ENCODE results near the gene LAMA5. TPM values are rescaled to one million over a fixed set of nuclear protein-coding genes. Genes with fewer than 3 reads are reported as not detected.

Gene LAMA5
- total and polyA plus RNA-seq, 4 donors = 116 to 315 (median 244) TPM

GRCh38 chr20:62297449-62298227, 69.5 kb downstream of the LAMA5 start:
- ATAC-seq (ENCODE audit: insufficient read depth, low FRiP score) (no peak), DNase-seq (no peak)
- no peaks in the 10 kb centered on the region for H3K9me3 ChIP-seq (ENCODE audit: control insufficient read depth in 4 of 4, insufficient read depth in 3 of 4, low read length in 3 of 4)
- H3K4me1 ChIP-seq (ENCODE audit: control insufficient read depth in 5 of 5, insufficient read depth in 5 of 5, low read length in 5 of 5) = no peaks in the 10 kb centered on the region
- H3K4me3 ChIP-seq = no peak overlapping the region
- no peak overlapping the region for H3K27ac ChIP-seq (ENCODE audit: low read depth in 1 of 2, low read length in 1 of 2)
- WGBS, 2 donors = 90 to 91% methylated on average over 29 of the region's 29 CpGs
- no peak overlapping the region for H3K9ac ChIP-seq (ENCODE audit: insufficient read depth in 1 of 2, low read length in 2 of 2)
- TF ChIP-seq CTCF (IDR thresholded peaks at IDR 0.05; ENCODE audit: control extremely low read depth, extremely low read depth) = no peak
- peaks cover 0 to 26% (median 15%) of the 10 kb centered on the region in 4 donors for H3K36me3 ChIP-seq (ENCODE audit: control insufficient read depth in 4 of 4, insufficient read depth in 4 of 4, low read length in 4 of 4)
- H3K27me3 ChIP-seq (ENCODE audit: control insufficient read depth in 3 of 3, insufficient read depth in 3 of 3, low read length in 2 of 3) = no peaks in the 10 kb centered on the region

- no peak for TF ChIP-seq CTCF (IDR thresholded peaks at IDR 0.05; ENCODE audit: control extremely low read depth, extremely low read depth)
- Histone ChIP-seq H3K4me1 (ENCODE audit: control insufficient read depth in 5 of 5, insufficient read depth in 5 of 5, low read length in 5 of 5) (no peaks in the 10 kb centered on the region), H3K4me3 (no peak overlapping the region), H3K9ac (ENCODE audit: insufficient read depth in 1 of 2, low read length in 2 of 2) (no peak overlapping the region), H3K27me3 (ENCODE audit: control insufficient read depth in 3 of 3, insufficient read depth in 3 of 3, low read length in 2 of 3) (no peaks in the 10 kb centered on the region), H3K9me3 (ENCODE audit: control insufficient read depth in 4 of 4, insufficient read depth in 3 of 4, low read length in 3 of 4) (no peaks in the 10 kb centered on the region), H3K36me3 (ENCODE audit: control insufficient read depth in 4 of 4, insufficient read depth in 4 of 4, low read length in 4 of 4) (peaks cover 0 to 31% (median 17%) of the 10 kb centered on the region in 4 donors), H3K27ac (ENCODE audit: low read depth in 1 of 2, low read length in 1 of 2) (no peak overlapping the region)
- DNase-seq (no peak), ATAC-seq (ENCODE audit: insufficient read depth, low FRiP score) (no peak)
- WGBS, 2 donors = 93 to 94% methylated on average over 30 of the region's 30 CpGs
Measured at GRCh38 chr20:62296724-62297448, 70.2 kb downstream of the LAMA5 start.

- Histone ChIP-seq H3K27me3 (ENCODE audit: control insufficient read depth in 3 of 3, insufficient read depth in 3 of 3, low read length in 2 of 3) (no peaks in the 10 kb centered on the region), H3K4me3 (no peak overlapping the region), H3K27ac (ENCODE audit: low read depth in 1 of 2, low read length in 1 of 2) (no peak overlapping the region), H3K9ac (ENCODE audit: insufficient read depth in 1 of 2, low read length in 2 of 2) (no peak overlapping the region), H3K9me3 (ENCODE audit: control insufficient read depth in 4 of 4, insufficient read depth in 3 of 4, low read length in 3 of 4) (no peaks in the 10 kb centered on the region), H3K4me1 (ENCODE audit: control insufficient read depth in 5 of 5, insufficient read depth in 5 of 5, low read length in 5 of 5) (no peaks in the 10 kb centered on the region), H3K36me3 (ENCODE audit: control insufficient read depth in 4 of 4, insufficient read depth in 4 of 4, low read length in 4 of 4) (peaks cover 5 to 44% (median 19%) of the 10 kb centered on the region in 4 donors)
- WGBS, 2 donors = 88 to 93% methylated on average over 17 of the region's 17 CpGs
- ATAC-seq (ENCODE audit: insufficient read depth, low FRiP score) = no peak
- DNase-seq = no peak
- no peak for TF ChIP-seq CTCF (IDR thresholded peaks at IDR 0.05; ENCODE audit: control extremely low read depth, extremely low read depth)
Measured at GRCh38 chr20:62294516-62294915, 72.6 kb downstream of the LAMA5 start.
